ENCODE measurements around the gene TNFSF4. TPM values are rescaled to one million over a fixed set of nuclear protein-coding genes. Genes with fewer than 3 reads are reported as not detected.

TNFSF4 gene
- polyA plus RNA-seq, 1 donor (not counting 4 experiments of a cell fraction or from before 2014, with no cell fraction given) = 1.2 TPM

DNA sequence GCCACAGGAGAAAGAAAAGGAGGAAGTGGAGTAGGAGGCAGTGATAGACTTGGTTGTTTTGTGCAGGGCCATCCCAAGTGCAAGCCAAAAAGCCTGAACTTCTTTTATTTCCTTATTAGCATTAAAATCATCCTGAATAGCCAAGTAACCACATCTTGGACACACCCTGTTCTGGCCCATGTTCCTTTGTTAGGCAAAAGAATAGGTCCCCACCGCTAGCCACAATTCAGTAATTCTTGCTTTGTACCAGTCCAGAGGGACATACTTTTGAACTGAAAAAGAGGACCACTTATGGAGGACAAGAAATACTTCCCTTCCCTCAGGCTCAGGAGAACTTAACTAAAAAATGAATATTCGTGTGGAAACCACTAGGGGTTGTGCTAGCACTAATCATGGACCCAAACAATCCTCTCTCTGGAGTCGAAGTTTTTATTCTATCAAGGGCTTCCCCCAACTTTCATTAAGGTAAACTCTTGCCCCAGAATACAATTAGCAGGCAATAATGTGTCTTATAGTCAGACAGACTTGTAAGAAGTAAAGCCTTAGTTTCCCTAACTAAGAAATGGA lies 19.4 kb downstream of the TNFSF4 start:
- Histone ChIP-seq H2AFZ (ENCODE audit: control insufficient read depth, low read length) (no peak overlapping the region), H3K4me3 (ENCODE audit: control insufficient read depth in 2 of 3, extremely low read depth in 1 of 3, insufficient read depth in 2 of 3, low read depth in 1 of 3, low read length in 3 of 3) (no peak overlapping the region), H3K4me1 (ENCODE audit: control insufficient read depth, extremely low read depth, insufficient read depth, low read length) (peaks cover 18% of the 10 kb centered on the region), H3K27ac (ENCODE audit: control insufficient read depth, insufficient read depth, low read length) (no peak overlapping the region), H3K9me1 (ENCODE audit: control insufficient read depth, extremely low read depth, insufficient read depth, low read length) (peaks cover 3% of the 10 kb centered on the region), H3K79me2 (ENCODE audit: control insufficient read depth, insufficient read depth, low read length) (no peaks in the 10 kb centered on the region), H3K4me2 (ENCODE audit: control insufficient read depth, extremely low read depth, insufficient read depth, low read depth, low read length) (no peak overlapping the region), H4K20me1 (ENCODE audit: control insufficient read depth, extremely low read depth, insufficient read depth, low read length) (no peaks in the 10 kb centered on the region), H3K9ac (ENCODE audit: control insufficient read depth, extremely low read depth, insufficient read depth, low read length) (no peak overlapping the region), H3K9me3 (ENCODE audit: control insufficient read depth, low read depth, low read length) (no peaks in the 10 kb centered on the region), H3K27me3 (ENCODE audit: control insufficient read depth, extremely low read depth, insufficient read depth, low read length) (no peaks in the 10 kb centered on the region), H3K36me3 (ENCODE audit: control insufficient read depth in 2 of 2, extremely low read depth in 1 of 2, insufficient read depth in 2 of 2, low read length in 2 of 2) (no peaks in the 10 kb centered on the region)
- TF ChIP-seq, protein P1, sequence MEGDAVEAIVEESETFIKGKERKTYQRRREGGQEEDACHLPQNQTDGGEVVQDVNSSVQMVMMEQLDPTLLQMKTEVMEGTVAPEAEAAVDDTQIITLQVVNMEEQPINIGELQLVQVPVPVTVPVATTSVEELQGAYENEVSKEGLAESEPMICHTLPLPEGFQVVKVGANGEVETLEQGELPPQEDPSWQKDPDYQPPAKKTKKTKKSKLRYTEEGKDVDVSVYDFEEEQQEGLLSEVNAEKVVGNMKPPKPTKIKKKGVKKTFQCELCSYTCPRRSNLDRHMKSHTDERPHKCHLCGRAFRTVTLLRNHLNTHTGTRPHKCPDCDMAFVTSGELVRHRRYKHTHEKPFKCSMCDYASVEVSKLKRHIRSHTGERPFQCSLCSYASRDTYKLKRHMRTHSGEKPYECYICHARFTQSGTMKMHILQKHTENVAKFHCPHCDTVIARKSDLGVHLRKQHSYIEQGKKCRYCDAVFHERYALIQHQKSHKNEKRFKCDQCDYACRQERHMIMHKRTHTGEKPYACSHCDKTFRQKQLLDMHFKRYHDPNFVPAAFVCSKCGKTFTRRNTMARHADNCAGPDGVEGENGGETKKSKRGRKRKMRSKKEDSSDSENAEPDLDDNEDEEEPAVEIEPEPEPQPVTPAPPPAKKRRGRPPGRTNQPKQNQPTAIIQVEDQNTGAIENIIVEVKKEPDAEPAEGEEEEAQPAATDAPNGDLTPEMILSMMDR (optimal IDR thresholded peaks at IDR 0.05 in 1 of 3, IDR thresholded peaks at IDR 0.05 in 1 of 3, conservative IDR thresholded peaks at IDR 0.05 in 1 of 3; ENCODE audit: extremely low read depth in 1 of 3, insufficient read depth in 2 of 3, low read length in 3 of 3) = no peak
- no peak for TF ChIP-seq EZH2 (IDR thresholded peaks at IDR 0.05; ENCODE audit: low read length)
- dilution Hi-C loops (cut with MboI; ENCODE audit: extremely low pct_ligation_motif_present, low sequenced_read_pairs) = no loop called here
- DNase-seq (ENCODE audit: low read depth, low spot score) (no peak), FAIRE-seq (no peak)

DNA sequence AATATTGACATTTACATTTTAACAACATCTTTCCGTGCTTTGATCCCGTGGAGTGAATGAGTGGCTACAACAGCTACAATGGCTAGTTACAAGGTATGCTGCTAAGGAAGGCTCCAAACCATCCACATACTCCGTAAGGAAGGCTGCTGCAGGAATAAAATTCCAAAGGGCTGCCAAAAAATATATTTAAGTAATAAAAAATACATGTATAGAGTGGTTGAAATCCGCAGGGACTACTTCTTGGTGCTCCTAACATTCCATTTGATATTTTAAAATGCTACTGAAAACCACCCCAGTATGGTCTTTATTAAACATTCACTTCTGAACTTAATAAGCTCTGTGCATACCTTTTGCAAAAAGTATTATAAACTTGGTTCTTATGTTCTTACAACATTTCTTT lies 25.3 kb downstream of the TNFSF4 start:
- H3K27me3 ChIP-seq (ENCODE audit: control insufficient read depth, extremely low read depth, insufficient read depth, low read length) = no peaks in the 10 kb centered on the region
- TF ChIP-seq EZH2 (IDR thresholded peaks at IDR 0.05; ENCODE audit: low read length) = no peak
- TF ChIP-seq, protein P1 (optimal IDR thresholded peaks at IDR 0.05 in 1 of 3, IDR thresholded peaks at IDR 0.05 in 1 of 3, conservative IDR thresholded peaks at IDR 0.05 in 1 of 3; ENCODE audit: extremely low read depth in 1 of 3, insufficient read depth in 2 of 3, low read length in 3 of 3) = no peak
- no peaks in the 10 kb centered on the region for H3K9me1 ChIP-seq (ENCODE audit: control insufficient read depth, extremely low read depth, insufficient read depth, low read length)
- dilution Hi-C loops (cut with MboI; ENCODE audit: extremely low pct_ligation_motif_present, low sequenced_read_pairs) = no loop called here
- no peaks in the 10 kb centered on the region for H3K79me2 ChIP-seq (ENCODE audit: control insufficient read depth, insufficient read depth, low read length)
- H3K4me1 ChIP-seq (ENCODE audit: control insufficient read depth, extremely low read depth, insufficient read depth, low read length) = no peaks in the 10 kb centered on the region
- H3K27ac ChIP-seq (ENCODE audit: control insufficient read depth, insufficient read depth, low read length) = no peak overlapping the region
- H3K36me3 ChIP-seq (ENCODE audit: control insufficient read depth in 2 of 2, extremely low read depth in 1 of 2, insufficient read depth in 2 of 2, low read length in 2 of 2) = no peaks in the 10 kb centered on the region
- FAIRE-seq (no peak), DNase-seq (ENCODE audit: low read depth, low spot score) (no peak)
- H3K9me3 ChIP-seq (ENCODE audit: control insufficient read depth, low read depth, low read length) = no peaks in the 10 kb centered on the region
- no peak overlapping the region for H2AFZ ChIP-seq (ENCODE audit: control insufficient read depth, low read length)
- no peak overlapping the region for H3K9ac ChIP-seq (ENCODE audit: control insufficient read depth, extremely low read depth, insufficient read depth, low read length)
- no peak overlapping the region for H3K4me2 ChIP-seq (ENCODE audit: control insufficient read depth, extremely low read depth, insufficient read depth, low read depth, low read length)
- no peaks in the 10 kb centered on the region for H4K20me1 ChIP-seq (ENCODE audit: control insufficient read depth, extremely low read depth, insufficient read depth, low read length)
- no peak overlapping the region for H3K4me3 ChIP-seq (ENCODE audit: control insufficient read depth in 2 of 3, extremely low read depth in 1 of 3, insufficient read depth in 2 of 3, low read depth in 1 of 3, low read length in 3 of 3)

Data from keratinocyte (primary cell).